WTC11 (cell line): ENCODE data around the gene ATP2B3.

ENCODE experiments used
- GTF2I ChIP-seq: fragments of 250-450 bp; sonication (Bioruptor Pico); conservative IDR thresholded peaks from 2 replicates; pipeline ENCODE4 v1.4.0; 2021; ENCODE audit warnings: mild to moderate bottlenecking
- PRDM15 ChIP-seq: sonication (generic); formaldehyde crosslinking; IDR thresholded peaks from 2 replicates; pipeline ENCODE4 v1.8.0; 2022; ENCODE audit warnings: missing genetic modification reagents
- TCF7 ChIP-seq: sonication (generic); formaldehyde crosslinking; IDR thresholded peaks from 2 replicates; pipeline ENCODE4 v1.8.0; 2022; ENCODE audit warnings: mild to moderate bottlenecking, low read depth, missing genetic modification reagents, moderate library complexity
- USF1 ChIP-seq: sonication (generic); formaldehyde crosslinking; IDR thresholded peaks from 2 replicates; pipeline ENCODE4 v1.8.0; 2022; ENCODE audit warnings: mild to moderate bottlenecking, missing genetic modification reagents
- ZNF416 ChIP-seq: fragments of 250-450 bp; sonication (Bioruptor Pico); IDR thresholded peaks from 2 replicates; pipeline ENCODE4 v1.9.0; 2021; ENCODE audit warnings: mild to moderate bottlenecking, inconsistent platforms
- TF ChIP-seq, protein P1 (sequence below): sonication (generic); formaldehyde crosslinking; IDR thresholded peaks from 2 replicates; pipeline ENCODE4 v1.8.0; 2023; ENCODE audit warnings: missing genetic modification reagents

- no peak for TF ChIP-seq PRDM15 (CRISPR knock-in tag)
- TF ChIP-seq USF1: no peak
- TF ChIP-seq GTF2I (CRISPR knock-in tag): no peak
- TF ChIP-seq, protein P1, sequence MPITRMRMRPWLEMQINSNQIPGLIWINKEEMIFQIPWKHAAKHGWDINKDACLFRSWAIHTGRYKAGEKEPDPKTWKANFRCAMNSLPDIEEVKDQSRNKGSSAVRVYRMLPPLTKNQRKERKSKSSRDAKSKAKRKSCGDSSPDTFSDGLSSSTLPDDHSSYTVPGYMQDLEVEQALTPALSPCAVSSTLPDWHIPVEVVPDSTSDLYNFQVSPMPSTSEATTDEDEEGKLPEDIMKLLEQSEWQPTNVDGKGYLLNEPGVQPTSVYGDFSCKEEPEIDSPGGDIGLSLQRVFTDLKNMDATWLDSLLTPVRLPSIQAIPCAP (CRISPR knock-in tag): no peak
- TF ChIP-seq TCF7: no peak
- no peak for TF ChIP-seq ZNF416 (CRISPR knock-in tag)
These were observed 28.9 kb downstream of the ATP2B3 start for GRCh38 chrX:153546386-153546785.
